ENCODE data around the gene TRIM52. TPM values are rescaled to one million over a fixed set of nuclear protein-coding genes. Genes with fewer than 3 reads are reported as not detected.
A peak's percentile ranks its signal among the peaks of the same experiment; 100 is the strongest.

The TRIM52 gene
- total and polyA plus RNA-seq, 2 donors (not counting 1 experiment from before 2014, with no cell fraction given), result 7.9 to 8.1 TPM

- no peak for DNase-seq (ENCODE audit: low read depth in 2 of 2)
- H4K20me1 ChIP-seq (ENCODE audit: control insufficient read depth, extremely low read depth, insufficient read depth, low read length), result no peaks in the 10 kb centered on the region
- peaks cover 20% of the 10 kb centered on the region for H3K79me2 ChIP-seq (ENCODE audit: control insufficient read depth, insufficient read depth, low read length)
- no peak for TF ChIP-seq EZH2 (IDR thresholded peaks at IDR 0.05; ENCODE audit: low read length, missing control alignments)
- TF ChIP-seq CTCF (conservative IDR thresholded peaks at IDR 0.05 in 1 of 2, IDR thresholded peaks at IDR 0.05 in 1 of 2; ENCODE audit: low read depth in 1 of 2, low read length in 2 of 2), result no peak
- peak overlapping the region; percentile 97 for H3K4me2 ChIP-seq (ENCODE audit: extremely low read depth, insufficient read depth, low read length)
- H2AFZ ChIP-seq (ENCODE audit: low read length), result peak overlapping the region; percentile 48
- no peaks in the 10 kb centered on the region for H3K27me3 ChIP-seq (ENCODE audit: control insufficient read depth, insufficient read depth, low read length)
- H3K9me3 ChIP-seq (ENCODE audit: control insufficient read depth, insufficient read depth, low read depth, low read length), result no peaks in the 10 kb centered on the region
- H3K9ac ChIP-seq (ENCODE audit: insufficient read depth, low read length), result peak overlapping the region; percentile 80
- H3K27ac ChIP-seq (ENCODE audit: insufficient read depth, low read length), result peak overlapping the region; percentile 86
- peak overlapping the region; percentile 75 to 88 (median 85) for H3K4me3 ChIP-seq (replicated peaks in 1 of 4; ENCODE audit: control extremely low read depth in 1 of 4, insufficient read depth in 1 of 4, low read depth in 3 of 4, low read length in 4 of 4)
- peaks cover 6% of the 10 kb centered on the region for H3K4me1 ChIP-seq (ENCODE audit: control insufficient read depth, extremely low read depth, insufficient read depth, low read length)
- H3K36me3 ChIP-seq (ENCODE audit: control insufficient read depth, insufficient read depth, low read length), result peaks cover 2% of the 10 kb centered on the region
These were observed 36.3 kb downstream of the TRIM52 start for GRCh38 chr5:181224390-181225229.

GRCh38 chr5:181223729-181224389 is 37.1 kb downstream of the TRIM52 start:
- peak; percentile 49 to 51 for DNase-seq (ENCODE audit: low read depth in 2 of 2)

More at GRCh38 chr5:181223729-181224389, 37.1 kb downstream of the TRIM52 start:
- no peaks in the 10 kb centered on the region for H3K36me3 ChIP-seq (ENCODE audit: control insufficient read depth, insufficient read depth, low read length)
- H3K27ac ChIP-seq (ENCODE audit: insufficient read depth, low read length), result peak overlapping the region; percentile 86
- peaks cover 6% of the 10 kb centered on the region for H3K4me1 ChIP-seq (ENCODE audit: control insufficient read depth, extremely low read depth, insufficient read depth, low read length)
- no peaks in the 10 kb centered on the region for H4K20me1 ChIP-seq (ENCODE audit: control insufficient read depth, extremely low read depth, insufficient read depth, low read length)
- H2AFZ ChIP-seq (ENCODE audit: low read length), result peak overlapping the region; percentile 65
- no peak for TF ChIP-seq CTCF (conservative IDR thresholded peaks at IDR 0.05 in 1 of 2, IDR thresholded peaks at IDR 0.05 in 1 of 2; ENCODE audit: low read depth in 1 of 2, low read length in 2 of 2)
- TF ChIP-seq EZH2 (IDR thresholded peaks at IDR 0.05; ENCODE audit: low read length, missing control alignments), result no peak
- H3K4me2 ChIP-seq (ENCODE audit: extremely low read depth, insufficient read depth, low read length), result peak overlapping the region; percentile 97
- H3K27me3 ChIP-seq (ENCODE audit: control insufficient read depth, insufficient read depth, low read length), result no peaks in the 10 kb centered on the region
- peaks cover 20% of the 10 kb centered on the region for H3K79me2 ChIP-seq (ENCODE audit: control insufficient read depth, insufficient read depth, low read length)
- no peaks in the 10 kb centered on the region for H3K9me3 ChIP-seq (ENCODE audit: control insufficient read depth, insufficient read depth, low read depth, low read length)
- H3K9ac ChIP-seq (ENCODE audit: insufficient read depth, low read length), result peak overlapping the region; percentile 80
- peak overlapping the region; percentile 75 to 88 (median 85) for H3K4me3 ChIP-seq (replicated peaks in 1 of 4; ENCODE audit: control extremely low read depth in 1 of 4, insufficient read depth in 1 of 4, low read depth in 3 of 4, low read length in 4 of 4)

All from fibroblast of lung (primary cell).